HG02798 (cell line): ENCODE results near the gene WASL.
"Not testable (repeated sequence)": the region's sequence is repeated elsewhere in the genome, so short reads cannot be mapped to it uniquely, and the experiment has no call there.

Experiments
- ATAC-seq: cut with Tn5 transposase; IDR thresholded peaks from one replicate; pipeline ENCODE4 v1.9.1; 2021; ENCODE audit warnings: mild to moderate bottlenecking; ENCODE audit not compliant: unreplicated experiment, poor library complexity

The WASL gene

DNA sequence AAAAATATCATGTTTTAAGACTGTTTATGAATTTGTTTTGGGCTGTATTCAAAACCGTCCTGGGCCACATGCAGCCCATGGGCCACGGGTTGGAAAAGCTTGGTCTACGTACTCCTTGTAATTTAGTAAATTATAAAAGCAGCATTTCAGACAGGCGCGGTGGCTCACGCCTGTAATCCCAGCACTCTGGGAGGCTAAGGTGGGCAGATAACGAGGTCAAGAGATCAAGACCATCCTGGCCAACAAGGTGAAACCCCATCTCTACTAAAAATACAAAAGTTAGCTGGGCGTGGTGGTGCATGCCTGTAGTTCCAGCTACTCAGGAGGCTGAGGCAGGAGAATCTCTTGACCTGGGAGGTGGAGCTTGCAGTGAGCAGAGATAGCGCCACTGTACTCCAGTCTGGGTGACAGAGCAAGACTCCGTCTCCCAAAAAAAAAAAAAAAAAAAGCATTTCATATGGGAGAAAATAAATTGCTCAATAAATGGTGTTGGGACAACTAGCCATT is 11.6 kb downstream of the WASL start:
- not testable (repeated sequence) for ATAC-seq

GRCh38 chr7:123735539-123735938 is 13.3 kb downstream of the WASL start:
- ATAC-seq: no peak

- ATAC-seq: no peak
Observed at GRCh38 chr7:123734498-123734897, 14.3 kb downstream of the WASL start.

DNA sequence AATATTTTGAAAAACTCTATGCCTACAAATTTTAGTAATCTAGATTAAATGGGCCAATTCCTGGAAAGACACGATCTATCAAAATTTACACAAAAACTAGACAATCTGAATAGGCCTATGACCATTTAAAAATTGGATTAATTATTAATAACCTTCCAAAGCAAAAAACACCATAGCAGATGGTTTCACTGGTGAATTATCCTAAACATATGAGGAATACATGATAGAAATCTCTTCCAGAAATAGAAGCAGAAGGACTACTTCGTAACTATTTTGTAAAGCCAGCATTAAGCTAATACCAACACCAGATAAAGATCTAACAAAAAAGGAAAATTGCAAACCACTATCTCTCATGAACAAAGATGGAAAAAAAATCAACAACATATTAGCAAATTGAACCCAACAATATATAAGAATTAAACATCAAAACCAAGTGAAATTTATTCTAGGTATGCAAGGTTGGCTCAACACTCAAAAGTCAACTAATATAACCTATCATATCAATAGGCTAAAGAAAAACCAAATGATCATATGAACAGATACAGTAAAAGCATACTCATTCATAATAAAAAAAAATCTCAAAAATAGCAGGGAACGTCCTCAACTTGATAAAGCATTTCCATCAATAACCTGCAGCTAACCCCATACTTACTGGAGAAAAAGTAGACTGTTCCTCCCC is 16.3 kb downstream of the WASL start:
- no peak for ATAC-seq

DNA sequence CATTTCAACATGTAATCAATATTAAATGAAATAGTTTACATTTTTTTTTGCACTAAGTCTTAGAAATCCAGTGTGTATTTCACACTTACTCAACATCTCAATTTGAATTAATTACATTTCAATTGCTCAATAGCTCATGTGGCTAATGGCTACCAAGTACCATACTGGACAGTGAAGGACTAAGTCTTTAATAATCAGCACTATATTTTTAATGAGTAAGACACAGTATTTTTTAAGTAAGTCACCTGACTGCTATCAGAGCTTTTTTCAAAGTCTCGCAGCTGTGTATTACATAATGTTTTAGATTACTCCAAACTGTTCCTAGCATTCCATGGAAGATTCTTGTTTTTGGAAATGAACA is 19.6 kb downstream of the WASL start:
- no peak for ATAC-seq

DNA sequence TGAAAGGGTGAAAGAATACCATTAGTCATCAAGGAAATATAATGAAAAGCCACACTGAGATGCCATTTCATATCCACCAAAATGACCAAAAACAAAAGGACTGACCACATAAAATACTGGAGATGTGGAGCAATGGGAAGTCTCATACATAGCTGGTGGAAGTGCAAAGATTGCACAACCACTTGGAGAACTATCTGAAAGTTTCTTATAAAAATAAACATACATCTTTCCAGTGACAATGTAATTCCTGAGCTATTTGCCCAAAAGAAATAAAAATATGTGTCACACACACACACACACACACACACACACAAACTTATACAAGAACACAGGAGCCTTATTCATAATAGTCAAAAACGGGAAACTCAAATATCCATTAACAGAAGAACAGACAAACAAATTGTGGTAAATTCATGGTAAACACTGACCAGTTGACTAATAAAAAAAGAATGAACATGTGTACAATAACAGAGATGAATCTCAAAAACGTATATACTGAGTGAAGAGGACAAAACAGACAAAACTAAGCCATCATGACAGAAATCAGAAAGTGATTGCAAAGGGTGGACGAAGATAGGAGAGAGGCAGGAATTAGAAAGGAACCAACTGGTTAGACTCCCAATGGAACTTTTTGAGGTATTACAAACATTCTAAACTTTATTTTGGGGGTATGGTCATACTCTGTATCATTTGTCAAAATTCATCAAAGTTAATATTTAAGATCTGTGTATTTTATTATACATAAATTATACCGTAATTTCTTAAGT is 21.5 kb downstream of the WASL start:
- no peak for ATAC-seq

- no peak for ATAC-seq
Observed at GRCh38 chr7:123725586-123726171, 23.1 kb downstream of the WASL start.

DNA sequence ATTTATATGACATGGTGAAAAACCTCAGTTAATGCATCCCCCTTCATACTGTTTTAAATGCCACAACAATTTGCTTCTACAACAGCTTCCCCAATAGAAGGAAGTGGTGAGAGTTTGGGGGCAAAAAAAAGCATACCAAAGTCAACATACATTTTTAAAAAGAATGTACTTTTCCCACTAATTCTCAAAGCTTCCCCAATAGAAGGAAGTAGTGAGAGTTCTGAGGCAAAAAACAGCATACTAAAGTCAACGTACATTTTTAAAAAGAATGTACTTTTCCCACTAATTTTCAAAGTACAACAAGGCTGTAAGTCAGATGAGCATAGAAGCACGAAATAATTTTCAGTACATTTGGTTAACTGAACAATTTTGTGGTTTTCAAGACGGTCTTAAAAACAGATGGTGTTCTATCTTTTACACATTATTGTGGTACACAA is 24.0 kb downstream of the WASL start:
- ATAC-seq: no peak

DNA sequence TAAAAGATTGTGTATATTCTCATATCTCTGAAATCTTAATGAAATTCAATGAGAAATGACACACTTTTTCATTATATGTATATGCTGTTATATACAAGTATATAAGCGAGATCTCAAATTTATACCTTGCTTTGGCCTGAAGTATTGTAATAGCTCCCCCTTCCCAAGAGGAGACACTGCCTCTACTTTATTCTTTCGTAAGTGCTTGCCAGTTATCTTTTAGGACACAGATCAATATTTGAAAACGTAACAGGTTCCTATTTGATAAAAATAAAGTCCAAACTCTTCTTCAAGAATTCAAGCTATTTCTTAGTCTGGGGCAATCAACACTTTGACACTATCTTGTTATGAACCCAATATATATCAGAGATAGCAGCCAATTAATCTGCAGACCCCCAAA is 24.9 kb downstream of the WASL start:
- ATAC-seq: no peak

- ATAC-seq: not testable (repeated sequence)
Observed at GRCh38 chr7:123720527-123720926, 28.3 kb downstream of the WASL start.

DNA sequence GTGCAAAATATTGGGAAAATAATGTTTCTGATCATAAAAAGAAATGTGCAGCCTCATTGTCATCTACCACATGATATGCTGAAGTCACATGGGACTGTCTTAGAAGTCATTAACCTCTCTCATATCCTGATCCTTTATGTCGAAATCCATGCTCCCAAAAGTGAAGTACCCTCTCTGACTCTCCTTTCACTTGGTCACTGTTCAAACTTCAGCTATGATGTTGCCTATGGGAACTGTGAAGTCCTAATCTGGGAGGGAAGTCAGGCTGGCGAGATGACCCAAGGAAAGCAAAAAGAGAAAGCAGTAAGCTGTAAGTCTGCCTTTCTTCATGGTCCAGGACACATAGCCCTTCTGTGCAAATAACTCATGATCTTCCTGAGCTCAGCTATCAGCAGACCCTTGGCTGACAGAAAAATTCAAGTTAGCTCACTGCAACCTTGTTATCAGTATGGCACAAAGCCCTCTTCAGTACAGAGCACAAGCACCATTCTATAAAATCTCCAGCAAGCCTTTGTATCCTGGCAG is 29.5 kb downstream of the WASL start:
- no peak for ATAC-seq

DNA sequence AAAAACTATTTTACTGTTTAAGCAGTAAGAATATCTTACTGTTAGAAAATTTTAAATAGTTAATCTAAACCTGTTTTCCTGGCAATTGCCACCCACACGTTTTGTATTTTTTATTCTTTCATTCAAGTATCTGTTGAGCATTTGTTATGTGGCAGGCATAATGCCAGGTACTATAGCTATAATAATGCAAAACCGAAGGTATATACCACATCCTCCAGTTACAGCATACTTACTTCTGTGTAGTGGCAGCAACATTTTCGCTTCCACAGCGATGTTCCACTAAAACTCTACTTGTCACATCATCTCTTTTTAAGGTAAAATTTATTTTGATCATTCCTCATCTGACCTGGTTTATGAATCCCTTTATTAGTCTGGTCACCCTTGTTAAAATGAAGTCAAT is 30.0 kb downstream of the WASL start:
- ATAC-seq: no peak

GRCh38 chr7:123717689-123718088 is 31.1 kb downstream of the WASL start:
- no peak for ATAC-seq

- ATAC-seq: no peak
Observed at GRCh38 chr7:123716877-123717276, 31.9 kb downstream of the WASL start.

DNA sequence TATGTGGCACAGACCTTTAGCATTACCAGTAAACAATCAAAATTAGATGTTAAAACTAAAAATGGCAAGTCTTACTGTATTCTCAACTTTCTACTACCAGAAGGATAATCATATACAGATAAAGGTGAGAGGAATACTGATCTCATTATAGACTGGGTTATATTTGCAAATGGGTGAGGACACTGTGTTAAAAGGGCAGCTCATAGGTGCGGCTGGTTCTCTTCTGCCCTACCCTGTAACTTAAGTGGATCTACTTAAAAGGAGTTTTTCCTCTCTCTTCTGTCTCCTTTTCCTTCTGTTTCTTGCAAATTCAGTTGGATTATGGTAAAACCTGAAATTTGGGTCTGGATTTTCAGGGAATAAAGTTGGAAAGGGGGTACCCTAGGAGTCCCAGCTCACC is 33.0 kb downstream of the WASL start:
- no peak for ATAC-seq

DNA sequence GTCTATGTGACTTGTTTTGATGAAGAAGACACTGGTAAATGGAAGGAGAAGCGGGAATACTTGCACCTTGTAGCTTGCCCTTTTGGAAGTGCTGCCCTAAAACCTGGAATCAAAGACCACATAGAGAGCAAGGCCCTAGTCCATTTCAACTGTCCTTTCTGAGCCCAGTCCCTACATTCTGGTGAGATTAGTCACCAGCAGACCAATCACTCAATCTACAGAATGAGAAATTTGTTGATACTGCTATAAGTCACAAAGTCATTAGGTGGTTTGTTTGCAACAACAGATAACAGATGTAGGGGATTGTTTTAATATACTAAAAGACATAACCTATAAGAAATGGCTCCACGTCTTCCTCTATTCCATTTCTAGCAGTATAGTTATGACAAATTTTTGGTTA is 33.6 kb downstream of the WASL start:
- no peak for ATAC-seq

DNA sequence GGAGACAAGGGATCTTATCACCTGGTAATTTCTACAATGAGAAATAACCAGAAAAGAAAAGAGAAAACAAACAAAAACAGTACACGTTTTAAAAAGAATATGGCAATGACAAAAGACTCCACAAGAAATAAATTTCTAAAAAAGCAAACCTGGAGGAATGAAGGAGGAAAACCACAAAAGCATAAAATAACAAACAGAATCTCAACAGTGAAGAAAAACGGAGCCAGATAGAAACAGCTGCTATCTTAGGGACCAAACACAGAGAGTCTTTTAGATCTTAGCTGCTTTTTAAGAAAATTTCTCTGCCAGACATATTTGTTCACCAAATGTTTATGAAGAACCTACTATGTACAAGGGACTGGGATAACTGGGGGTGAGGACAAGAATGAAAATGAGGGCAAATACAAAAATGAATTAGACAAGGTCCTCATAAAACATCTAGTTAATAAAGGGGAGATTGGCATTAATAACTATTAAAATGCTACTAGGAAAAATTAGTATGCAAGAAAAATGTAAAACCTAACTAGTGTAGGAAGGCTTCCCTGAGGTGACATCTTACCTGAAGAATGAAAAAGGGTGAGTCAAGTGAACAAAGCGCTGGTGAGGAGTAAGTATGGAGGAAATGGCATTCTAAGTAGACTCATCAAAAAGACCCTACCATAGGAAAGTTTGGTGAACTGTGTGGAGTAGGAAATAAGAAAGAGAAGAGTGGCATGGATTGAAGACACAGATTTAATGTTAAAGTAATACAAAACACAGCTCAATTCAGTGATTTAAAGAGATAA is 34.3 kb downstream of the WASL start:
- no peak for ATAC-seq

DNA sequence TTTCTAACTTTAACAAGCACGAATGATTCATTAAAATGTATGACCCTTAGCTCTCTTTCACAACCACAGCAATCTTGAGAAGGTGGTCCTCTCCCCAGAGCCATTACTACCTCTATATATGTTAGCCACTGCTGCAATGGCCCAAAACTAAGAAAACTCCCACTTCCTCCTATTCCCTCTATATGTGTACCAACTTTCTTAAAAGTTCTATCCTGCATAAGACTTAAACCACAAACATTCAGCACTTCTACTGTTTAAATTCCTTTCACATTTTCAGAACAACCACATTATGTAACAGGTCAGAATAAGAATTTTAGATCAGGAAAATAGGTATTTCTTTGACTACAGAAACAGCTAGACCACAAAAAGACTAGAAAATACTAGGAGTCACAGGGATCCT is 36.2 kb downstream of the WASL start:
- no peak for ATAC-seq

- ATAC-seq: no peak
Observed at GRCh38 chr7:123711832-123712293, 36.9 kb downstream of the WASL start.

GRCh38 chr7:123710683-123711082 is 38.1 kb downstream of the WASL start:
- no peak for ATAC-seq
